ENCODE results near the gene RABGAP1L.
A peak's percentile ranks its signal among the peaks of the same experiment; 100 is the strongest.
"Not testable (repeated sequence)": the region's sequence is repeated elsewhere in the genome, so short reads cannot be mapped to it uniquely, and the experiment has no call there.

Gene RABGAP1L

DNA sequence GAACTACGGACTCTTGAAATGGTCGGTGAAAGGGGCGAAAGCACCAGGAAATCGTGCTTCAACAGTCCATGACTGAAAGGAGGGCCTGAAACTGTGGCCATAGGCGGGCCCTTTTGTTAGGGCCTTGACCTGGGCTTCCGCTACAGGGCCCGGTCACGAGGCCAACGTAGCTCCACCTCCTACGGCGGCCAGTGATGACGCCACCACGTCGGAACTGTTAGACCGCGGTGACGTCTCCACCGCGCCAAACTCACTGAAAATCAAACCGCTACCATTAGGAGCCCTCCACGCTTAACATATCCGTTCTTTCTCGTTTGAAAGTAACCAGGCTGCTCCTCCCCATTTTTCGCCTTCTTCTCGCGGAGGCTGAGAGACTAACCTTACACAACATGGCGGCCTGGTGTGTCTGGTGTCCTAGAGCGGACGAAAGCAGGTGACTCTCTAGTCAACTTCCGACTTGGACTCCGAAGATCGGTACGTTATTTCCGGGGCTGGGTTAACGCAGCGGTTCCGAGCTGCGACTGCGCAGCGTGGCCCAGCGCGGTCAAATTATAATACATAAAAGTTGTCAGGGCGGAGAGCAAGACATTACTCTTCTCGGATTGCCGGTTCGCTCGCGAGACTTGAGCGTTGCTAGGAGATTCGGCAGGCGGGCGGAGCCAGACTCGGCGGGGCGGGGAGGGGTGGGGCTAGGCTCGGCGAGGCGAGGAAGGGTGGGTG lies 840.1 kb downstream of the RABGAP1L start:
- peak; percentile 96 for DNase-seq (ENCODE audit: low read depth)

GRCh38 chr1:174999936-175000696 lies 840.8 kb downstream of the RABGAP1L start, which contains the start of gene CACYBP:
CACYBP (plus strand) TSS chr1:174999947; CDS start chr1:175000181, 234 bp downstream.
- DNase-seq (ENCODE audit: low read depth) = no peak

DNA sequence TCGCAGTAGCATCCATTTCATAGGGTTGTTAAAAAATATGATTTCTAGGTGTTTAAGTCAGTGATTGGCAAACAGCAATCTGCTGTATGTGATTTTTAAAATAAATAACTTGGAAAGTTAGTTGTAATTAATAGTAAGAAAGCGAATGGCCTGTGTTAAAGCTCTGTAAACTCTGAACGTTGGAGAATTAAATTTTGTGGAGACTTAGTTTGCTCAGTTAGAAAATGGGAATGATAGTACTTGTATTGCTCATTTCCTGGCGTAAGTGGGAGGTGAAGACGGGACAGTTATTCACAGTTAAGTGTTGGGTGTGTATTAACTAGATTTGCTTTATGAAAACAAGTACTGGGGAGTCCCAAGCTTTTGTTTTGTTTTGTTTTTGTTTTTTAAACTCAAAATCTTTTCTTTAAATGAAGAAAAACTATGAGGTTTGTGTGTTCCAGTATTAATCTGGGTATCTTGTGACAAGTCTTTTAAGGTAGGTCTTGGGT lies 841.4 kb downstream of the RABGAP1L start:
- DNase-seq (ENCODE audit: low read depth) = no peak

- no peak for DNase-seq (ENCODE audit: low read depth)
Observed at GRCh38 chr1:175002910-175003517, 843.7 kb downstream of the RABGAP1L start.

DNA sequence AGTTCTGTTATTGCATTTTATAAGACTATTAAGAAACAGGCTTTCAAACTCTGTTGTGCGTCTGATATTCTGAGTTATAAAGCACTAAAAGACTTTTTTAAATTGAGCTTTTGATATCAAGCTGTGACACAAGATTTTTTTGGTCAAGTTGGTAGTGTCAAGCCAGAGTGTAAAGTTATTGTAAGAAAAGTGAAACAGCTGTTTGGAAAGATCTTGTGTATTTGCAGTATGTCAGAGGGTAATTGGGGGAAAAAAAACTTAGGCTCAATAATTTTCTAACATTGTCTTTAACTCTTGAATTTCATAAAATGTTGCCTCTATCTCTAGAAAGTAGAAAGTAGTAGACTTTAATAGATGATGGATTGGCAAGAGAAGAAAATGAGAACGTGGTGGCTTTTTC lies 844.2 kb downstream of the RABGAP1L start:
- no peak for DNase-seq (ENCODE audit: low read depth)

DNA sequence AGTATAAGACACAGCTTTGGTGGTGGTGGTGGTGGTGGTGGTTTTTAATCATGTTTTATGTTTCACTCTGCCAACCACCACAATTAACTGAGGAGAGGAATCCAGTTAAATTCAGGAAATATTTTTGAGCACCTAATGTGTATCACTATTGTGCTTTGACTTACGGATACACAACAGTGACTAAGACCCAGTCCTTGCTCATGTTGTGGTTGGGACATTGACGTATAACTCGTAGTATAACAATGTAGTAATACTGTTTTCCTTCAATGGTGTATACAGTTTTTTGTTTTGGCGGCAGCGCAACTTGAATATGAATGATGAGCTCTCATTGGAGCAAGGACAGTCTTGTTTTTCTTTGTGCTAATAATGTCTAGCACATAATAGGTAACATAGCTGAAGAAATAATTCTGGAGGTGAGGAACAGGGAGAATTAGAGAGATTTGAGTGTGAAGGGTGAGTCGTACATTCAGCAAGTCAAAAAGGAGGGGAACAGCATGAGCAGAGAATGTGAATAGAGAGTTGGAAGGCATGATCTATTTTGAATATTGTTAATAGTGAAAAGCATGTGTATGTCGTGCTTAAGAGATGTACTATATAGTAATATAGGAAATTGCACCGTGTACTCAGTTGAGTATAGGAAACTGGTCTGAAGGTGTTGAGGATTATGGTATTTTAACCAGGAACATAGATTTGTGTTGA lies 845.9 kb downstream of the RABGAP1L start:
- no peak for DNase-seq (ENCODE audit: low read depth)

- no peak for DNase-seq (ENCODE audit: low read depth)
Observed at GRCh38 chr1:175009532-175009931, 850.2 kb downstream of the RABGAP1L start.

DNA sequence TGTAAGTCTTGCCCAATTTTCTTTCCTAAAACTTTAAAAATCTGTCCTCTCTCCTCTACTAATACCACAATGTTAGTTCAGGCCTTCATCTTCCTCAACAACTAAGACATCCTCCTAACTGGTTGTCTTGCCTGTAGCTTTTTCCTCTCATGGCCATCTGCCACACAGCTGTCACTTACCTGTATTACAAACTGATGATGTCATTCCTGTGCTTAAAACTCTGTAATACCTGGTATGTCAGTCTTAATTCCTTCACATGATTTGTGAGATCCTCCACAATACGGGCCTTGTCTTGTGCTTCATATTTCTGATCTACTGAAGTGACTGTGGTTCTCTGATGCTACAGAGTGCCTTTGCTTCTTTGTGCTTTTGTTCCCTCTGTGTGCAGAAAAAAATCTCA lies 854.1 kb downstream of the RABGAP1L start:
- no peak for DNase-seq (ENCODE audit: low read depth)

- no peak for DNase-seq (ENCODE audit: low read depth)
Observed at GRCh38 chr1:175015243-175015642, 855.9 kb downstream of the RABGAP1L start.

GRCh38 chr1:175019524-175019923 lies 860.2 kb downstream of the RABGAP1L start:
- DNase-seq (ENCODE audit: low read depth) = no peak

GRCh38 chr1:175023043-175023921 lies 864.0 kb downstream of the RABGAP1L start, which contains the start of gene MRPS14:
MRPS14 (minus strand) TSS chr1:175023425; CDS start chr1:175023408, 17 bp downstream.
- DNase-seq (ENCODE audit: low read depth) = peak; percentile 96

DNA sequence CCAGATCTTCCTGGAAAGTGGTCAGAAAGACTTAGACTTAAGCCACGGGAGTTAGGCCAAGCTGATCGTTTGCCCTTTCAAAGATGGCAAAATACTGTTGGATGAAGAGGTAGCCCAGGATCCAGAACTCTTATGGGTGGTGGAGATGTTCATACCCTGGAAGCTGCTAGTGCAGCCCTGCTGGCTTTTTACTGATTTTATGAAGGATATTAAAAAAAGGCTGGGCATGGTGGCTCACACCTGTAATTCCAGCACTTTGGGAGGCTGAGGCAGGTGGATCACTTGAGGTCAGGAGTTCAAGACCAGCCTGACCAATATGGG lies 864.6 kb downstream of the RABGAP1L start:
- not testable (repeated sequence) for DNase-seq (ENCODE audit: low read depth)

DNA sequence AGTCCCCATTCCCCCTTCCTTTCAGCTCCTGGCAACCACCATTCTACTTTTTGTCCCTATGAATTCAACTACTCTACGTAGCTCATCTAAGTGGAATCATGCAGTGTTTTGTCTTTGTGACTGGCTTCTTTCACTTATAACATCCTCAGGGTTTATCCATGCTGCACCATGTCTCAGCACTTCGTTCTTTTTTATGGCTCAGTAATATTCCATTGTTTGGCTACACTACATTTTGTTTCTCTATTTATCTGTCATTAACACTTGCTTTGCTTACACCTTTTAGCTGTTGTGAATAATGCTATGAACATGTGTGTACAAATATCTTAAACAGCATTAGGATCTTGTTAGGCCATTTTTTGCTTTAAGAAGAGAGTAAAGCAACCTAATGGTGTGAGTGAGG lies 865.5 kb downstream of the RABGAP1L start:
- no peak for DNase-seq (ENCODE audit: low read depth)

- DNase-seq (ENCODE audit: low read depth) = no peak
Observed at GRCh38 chr1:175033953-175034352, 874.6 kb downstream of the RABGAP1L start.

- no peak for DNase-seq (ENCODE audit: low read depth)
Observed at GRCh38 chr1:175034775-175035174, 875.5 kb downstream of the RABGAP1L start.

DNA sequence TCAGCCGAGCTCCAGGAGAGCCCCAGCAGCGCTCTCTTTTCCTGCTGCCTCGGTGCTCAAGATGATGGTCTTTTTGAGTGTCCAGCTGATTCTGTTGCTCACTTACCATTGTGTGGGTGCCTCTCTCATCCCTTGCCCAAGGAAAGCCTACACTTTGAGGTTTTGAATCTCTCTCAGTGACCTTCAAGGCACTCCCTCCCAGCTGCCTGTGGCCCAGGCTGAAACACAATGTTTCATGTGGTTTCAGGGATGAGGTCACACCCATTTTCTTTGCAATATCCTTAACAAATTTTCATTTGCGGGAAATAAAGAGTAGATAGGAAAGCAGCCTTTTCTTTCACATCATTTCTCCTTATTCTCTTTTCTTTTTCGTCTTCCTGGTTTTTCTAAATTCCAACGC lies 876.5 kb downstream of the RABGAP1L start:
- no peak for DNase-seq (ENCODE audit: low read depth)

- DNase-seq (ENCODE audit: low read depth) = no peak
Observed at GRCh38 chr1:175036476-175036875, 877.2 kb downstream of the RABGAP1L start.

GRCh38 chr1:175037416-175037815 lies 878.1 kb downstream of the RABGAP1L start:
- DNase-seq (ENCODE audit: low read depth) = no peak

GRCh38 chr1:175040324-175040879 lies 881.1 kb downstream of the RABGAP1L start:
- DNase-seq (ENCODE audit: low read depth) = no peak

GRCh38 chr1:175042650-175043049 lies 883.3 kb downstream of the RABGAP1L start:
- no peak for DNase-seq (ENCODE audit: low read depth)

GRCh38 chr1:175043824-175044223 lies 884.5 kb downstream of the RABGAP1L start:
- DNase-seq (ENCODE audit: low read depth) = no peak

Measured in activated T-helper 9 cell treated with anti-CD3 and anti-CD28 coated beads, Interleukin-2, amount 50 U/mL, for 16 hours (primary cell).